ENCODE results near the gene KCNQ1.

The KCNQ1 gene

DNA sequence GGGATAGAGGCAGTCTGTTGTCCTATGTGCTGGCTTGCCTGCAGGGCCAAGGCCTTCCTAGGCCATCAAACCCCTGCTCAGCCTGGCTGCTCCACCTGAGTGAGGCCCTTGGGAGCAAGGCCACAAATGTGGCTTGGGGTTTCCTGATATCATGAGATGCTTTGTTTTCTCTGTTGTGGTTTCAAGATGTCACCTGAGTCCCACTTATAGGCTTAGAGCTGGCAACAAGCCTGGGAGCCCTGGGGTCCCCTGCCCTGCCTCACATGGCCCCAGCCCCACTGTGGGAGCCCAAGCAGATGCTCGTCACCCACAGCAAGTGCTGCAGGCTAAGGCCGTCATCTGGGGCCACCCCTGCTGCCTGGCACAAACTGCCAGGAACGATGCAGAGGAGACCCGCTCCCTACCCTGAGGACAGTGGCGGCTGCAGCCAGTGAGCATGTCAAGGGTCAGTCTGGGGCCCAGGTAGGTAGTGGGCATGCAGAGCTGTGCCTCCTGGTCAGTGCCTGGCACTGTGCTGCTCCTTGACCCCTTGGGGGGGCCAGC is 330.3 kb downstream of the KCNQ1 start:
- DNase-seq (ENCODE audit: insufficient read length) (no peak), FAIRE-seq (no peak)
- no peak for TF ChIP-seq POLR2AphosphoS5 (IDR thresholded peaks at IDR 0.05; ENCODE audit: low read depth, low read length)
- no peak for TF ChIP-seq TAF1 (IDR thresholded peaks at IDR 0.05; ENCODE audit: borderline replicate concordance, low read depth, low read length)
- TF ChIP-seq POLR2A (IDR thresholded peaks at IDR 0.05; ENCODE audit: low read depth, low read length), result no peak

GRCh38 chr11:2775626-2776350 is 331.0 kb downstream of the KCNQ1 start:
- TF ChIP-seq TAF1 (IDR thresholded peaks at IDR 0.05; ENCODE audit: borderline replicate concordance, low read depth, low read length), result no peak
- TF ChIP-seq POLR2AphosphoS5 (IDR thresholded peaks at IDR 0.05; ENCODE audit: low read depth, low read length), result no peak
- no peak for TF ChIP-seq POLR2A (IDR thresholded peaks at IDR 0.05; ENCODE audit: low read depth, low read length)
- DNase-seq (ENCODE audit: insufficient read length) (no peak), FAIRE-seq (no peak)

- DNase-seq (ENCODE audit: insufficient read length) (no peak), FAIRE-seq (no peak)
- TF ChIP-seq TAF1 (IDR thresholded peaks at IDR 0.05; ENCODE audit: borderline replicate concordance, low read depth, low read length) (no peak), POLR2AphosphoS5 (IDR thresholded peaks at IDR 0.05; ENCODE audit: low read depth, low read length) (no peak), POLR2A (IDR thresholded peaks at IDR 0.05; ENCODE audit: low read depth, low read length) (no peak)
Measured at GRCh38 chr11:2776351-2777061, 331.7 kb downstream of the KCNQ1 start.

GRCh38 chr11:2777386-2777785 is 332.6 kb downstream of the KCNQ1 start:
- DNase-seq (ENCODE audit: insufficient read length), result no peak
- TF ChIP-seq POLR2A (IDR thresholded peaks at IDR 0.05; ENCODE audit: low read depth, low read length) (no peak), TAF1 (IDR thresholded peaks at IDR 0.05; ENCODE audit: borderline replicate concordance, low read depth, low read length) (no peak), POLR2AphosphoS5 (IDR thresholded peaks at IDR 0.05; ENCODE audit: low read depth, low read length) (no peak)
- no peak for FAIRE-seq

- DNase-seq (ENCODE audit: insufficient read length) (no peak), FAIRE-seq (no peak)
- TF ChIP-seq POLR2A (IDR thresholded peaks at IDR 0.05; ENCODE audit: low read depth, low read length), result no peak
Measured at GRCh38 chr11:2777871-2778629, 333.2 kb downstream of the KCNQ1 start.

- TF ChIP-seq POLR2AphosphoS5 (IDR thresholded peaks at IDR 0.05; ENCODE audit: low read depth, low read length), result no peak
- TF ChIP-seq POLR2A (IDR thresholded peaks at IDR 0.05; ENCODE audit: low read depth, low read length), result no peak
- TF ChIP-seq TAF1 (IDR thresholded peaks at IDR 0.05; ENCODE audit: borderline replicate concordance, low read depth, low read length), result no peak
- no peak for FAIRE-seq
- DNase-seq (ENCODE audit: insufficient read length), result peak; percentile 28
Measured at GRCh38 chr11:2778630-2779498, 334.1 kb downstream of the KCNQ1 start.

- TF ChIP-seq TAF1 (IDR thresholded peaks at IDR 0.05; ENCODE audit: borderline replicate concordance, low read depth, low read length) (no peak), POLR2A (IDR thresholded peaks at IDR 0.05; ENCODE audit: low read depth, low read length) (no peak), POLR2AphosphoS5 (IDR thresholded peaks at IDR 0.05; ENCODE audit: low read depth, low read length) (no peak)
- peak; percentile 7 for DNase-seq (ENCODE audit: insufficient read length)
- no peak for FAIRE-seq
Measured at GRCh38 chr11:2779499-2779980, 334.7 kb downstream of the KCNQ1 start.

DNA sequence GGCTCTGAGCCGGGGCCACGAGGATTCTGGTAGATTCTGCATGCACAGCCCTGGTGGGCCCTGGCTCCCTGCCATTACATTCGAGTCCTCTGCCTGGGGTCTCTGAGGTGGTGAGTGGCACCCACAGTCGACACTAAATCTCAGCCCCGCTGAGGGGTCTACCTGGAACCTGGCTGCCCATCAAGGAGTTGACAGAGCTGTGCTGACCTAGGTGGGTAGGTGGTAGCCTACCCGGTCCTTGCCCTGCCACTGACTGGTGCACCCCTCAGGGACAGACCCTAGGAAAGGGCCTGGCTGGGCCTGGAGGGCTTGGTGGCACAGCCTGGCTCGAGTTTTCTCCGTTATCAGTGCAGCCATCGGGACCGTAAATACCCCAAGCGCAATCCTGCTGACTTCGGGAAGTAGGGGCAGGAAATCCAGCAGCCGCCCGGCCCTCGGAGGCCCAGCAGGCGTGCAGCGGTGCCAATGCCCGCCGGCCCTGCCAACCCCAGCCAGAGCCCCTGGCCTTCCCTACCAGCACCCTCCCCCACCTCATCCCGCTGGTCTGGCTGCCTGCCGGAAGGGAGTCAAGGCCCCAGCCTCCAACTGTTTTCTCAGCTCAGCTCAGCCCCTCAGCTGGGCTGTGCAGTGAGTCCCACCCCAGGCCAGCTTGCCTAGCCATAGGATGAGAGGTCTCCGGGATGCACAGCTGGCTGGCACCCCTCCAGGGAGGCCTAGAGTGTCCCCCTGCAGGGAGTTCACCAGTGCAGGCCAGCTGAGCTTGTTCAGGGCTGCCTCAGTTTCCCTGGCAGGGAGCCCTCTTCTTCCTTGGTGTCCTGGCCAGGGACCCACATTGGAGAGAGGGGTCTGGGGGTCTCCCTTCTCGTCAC is 335.4 kb downstream of the KCNQ1 start:
- FAIRE-seq, result no peak
- peak; percentile 8 for DNase-seq (ENCODE audit: insufficient read length)
- no peak for TF ChIP-seq POLR2A (IDR thresholded peaks at IDR 0.05; ENCODE audit: low read depth, low read length)
- no peak for TF ChIP-seq POLR2AphosphoS5 (IDR thresholded peaks at IDR 0.05; ENCODE audit: low read depth, low read length)
- no peak for TF ChIP-seq TAF1 (IDR thresholded peaks at IDR 0.05; ENCODE audit: borderline replicate concordance, low read depth, low read length)

DNA sequence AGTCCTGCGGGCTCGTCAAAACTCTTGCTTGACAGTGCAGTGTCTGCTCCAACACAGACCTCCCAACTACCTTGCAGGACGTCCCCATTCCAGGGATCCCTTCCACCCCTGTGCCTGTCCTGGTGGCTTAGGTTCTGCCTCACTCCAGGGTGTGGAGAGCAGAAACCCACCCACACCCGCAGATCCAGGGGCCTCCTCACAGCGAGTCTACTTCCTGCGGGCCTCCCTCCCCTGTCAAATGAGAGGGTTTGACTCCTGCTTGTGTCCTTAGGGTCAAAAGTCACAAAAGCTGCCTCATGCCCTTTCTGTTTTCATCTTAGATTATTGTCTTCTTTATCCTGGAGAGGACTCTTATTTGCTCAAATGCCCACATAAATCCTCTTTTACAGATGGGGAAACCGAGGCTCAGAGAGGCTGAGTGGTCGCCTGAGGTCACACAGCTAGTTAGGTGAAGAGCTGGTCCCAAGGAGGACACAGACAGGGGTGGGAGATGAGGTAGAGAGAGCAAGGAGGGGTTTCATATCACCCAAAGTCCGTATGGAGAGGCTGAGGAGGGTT is 336.1 kb downstream of the KCNQ1 start:
- no peak for DNase-seq (ENCODE audit: insufficient read length)
- FAIRE-seq, result no peak
- no peak for TF ChIP-seq TAF1 (IDR thresholded peaks at IDR 0.05; ENCODE audit: borderline replicate concordance, low read depth, low read length)
- TF ChIP-seq POLR2AphosphoS5 (IDR thresholded peaks at IDR 0.05; ENCODE audit: low read depth, low read length), result no peak
- no peak for TF ChIP-seq POLR2A (IDR thresholded peaks at IDR 0.05; ENCODE audit: low read depth, low read length)

Measured in GM12892 (cell line).